Activated naive CD8-positive, alpha-beta T cell treated with anti-CD3 and anti-CD28 coated beads, Interleukin-2, amount 10 ng/mL, durations not matched to agents 7 days and 5 days (primary cell): ENCODE data around the gene APBA2. TPM values are rescaled to one million over a fixed set of nuclear protein-coding genes. Genes with fewer than 3 reads are reported as not detected.

Source experiments
- ATAC-seq: fragments of 150-1000 bp; cut with Tn5 transposase; one replicate; pipeline ENCODE4 v1.10.0; 2021; ENCODE audit warnings: low read depth, moderate library complexity
- POLR2A ChIA-PET: fragments of 350-600 bp; sonication (Branson Sonifier 250); formaldehyde crosslinking; loops from one replicate; lab custom pipeline; 2021; ENCODE audit warnings: antibody characterized with exemption; lab: Charles Lee
- DNase-seq: peaks from one replicate; pipeline ENCODE4 v3.0.0; 2021
- H3K27ac Mint-ChIP-seq: one replicate; pipeline ENCODE4 v1.8.0; 2022; ENCODE audit warnings: mild to moderate bottlenecking, mixed read lengths
- H3K27me3 Mint-ChIP-seq: one replicate; pipeline ENCODE4 v1.8.0; 2022; ENCODE audit warnings: mild to moderate bottlenecking, moderate library complexity, mixed read lengths
- H3K36me3 Mint-ChIP-seq: one replicate; pipeline ENCODE4 v1.8.0; 2021; ENCODE audit warnings: mild to moderate bottlenecking, mixed read lengths
- H3K4me1 Mint-ChIP-seq: one replicate; pipeline ENCODE4 v1.8.0; 2021; ENCODE audit warnings: mixed read lengths
- H3K4me3 Mint-ChIP-seq: one replicate; pipeline ENCODE4 v1.8.0; 2022; ENCODE audit warnings: mild to moderate bottlenecking, moderate library complexity, mixed read lengths
- H3K9me3 Mint-ChIP-seq: one replicate; pipeline ENCODE4 v1.8.0; 2021; ENCODE audit warnings: mixed read lengths
- total RNA-seq, 2 experiments: library from RNA; stranded (reverse); gene quantifications; one replicate each; pipeline ENCODE4 v1.2.3, GENCODE V29; 2021

Gene APBA2
- total RNA-seq, 2 experiments from 2014 or later = 65.1 to 66.0 TPM

DNA sequence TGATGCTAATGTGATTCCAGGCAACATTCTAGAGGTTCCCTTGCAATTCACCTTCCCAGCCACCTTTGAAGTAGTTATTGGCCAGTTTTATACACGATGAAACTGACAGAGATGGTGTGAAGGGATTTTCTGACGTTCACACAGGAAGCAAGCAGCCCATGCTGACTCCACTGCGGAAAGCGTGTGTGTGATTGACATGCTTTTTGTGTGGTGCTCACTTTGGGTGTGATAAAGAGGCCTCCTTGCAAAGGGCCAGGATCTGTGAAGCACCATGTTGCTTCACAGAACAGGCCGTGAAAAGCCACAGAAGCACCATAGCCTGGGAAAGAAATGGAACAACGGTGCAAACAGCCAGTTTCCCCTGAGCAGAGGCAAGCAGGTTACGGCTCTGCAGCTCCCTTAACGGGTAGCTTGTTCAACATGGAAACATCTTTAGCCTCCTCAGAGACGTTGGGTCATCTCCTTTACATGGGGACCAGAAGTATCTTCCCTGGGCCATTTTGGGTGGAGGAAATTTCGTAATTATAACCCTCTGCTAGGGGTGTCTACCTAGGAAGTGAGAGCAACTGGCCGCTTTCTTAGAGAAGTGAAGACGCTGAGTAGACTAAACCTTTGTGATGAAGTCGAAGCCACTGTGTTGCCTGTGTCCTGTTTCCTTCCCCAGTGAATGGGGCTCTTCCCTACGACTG lies 108.5 kb downstream of the APBA2 start:
- H3K9me3 Mint-ChIP-seq = no peaks in the 10 kb centered on the region
- no peak for DNase-seq
- H3K36me3 Mint-ChIP-seq = peaks cover 6% of the 10 kb centered on the region
- H3K27ac Mint-ChIP-seq = peak overlapping the region; percentile 88
- H3K4me3 Mint-ChIP-seq = peak overlapping the region; percentile 51
- no peaks in the 10 kb centered on the region for H3K27me3 Mint-ChIP-seq
- peaks cover 28% of the 10 kb centered on the region for H3K4me1 Mint-ChIP-seq
- POLR2A ChIA-PET = interaction anchor here (1.3 to 1.5 kb wide), 2 partner anchors 9 to 95 kb away, joined by 4 read pairs; no protein-coding TSS in a partner anchor
- ATAC-seq = peak; percentile 58

DNA sequence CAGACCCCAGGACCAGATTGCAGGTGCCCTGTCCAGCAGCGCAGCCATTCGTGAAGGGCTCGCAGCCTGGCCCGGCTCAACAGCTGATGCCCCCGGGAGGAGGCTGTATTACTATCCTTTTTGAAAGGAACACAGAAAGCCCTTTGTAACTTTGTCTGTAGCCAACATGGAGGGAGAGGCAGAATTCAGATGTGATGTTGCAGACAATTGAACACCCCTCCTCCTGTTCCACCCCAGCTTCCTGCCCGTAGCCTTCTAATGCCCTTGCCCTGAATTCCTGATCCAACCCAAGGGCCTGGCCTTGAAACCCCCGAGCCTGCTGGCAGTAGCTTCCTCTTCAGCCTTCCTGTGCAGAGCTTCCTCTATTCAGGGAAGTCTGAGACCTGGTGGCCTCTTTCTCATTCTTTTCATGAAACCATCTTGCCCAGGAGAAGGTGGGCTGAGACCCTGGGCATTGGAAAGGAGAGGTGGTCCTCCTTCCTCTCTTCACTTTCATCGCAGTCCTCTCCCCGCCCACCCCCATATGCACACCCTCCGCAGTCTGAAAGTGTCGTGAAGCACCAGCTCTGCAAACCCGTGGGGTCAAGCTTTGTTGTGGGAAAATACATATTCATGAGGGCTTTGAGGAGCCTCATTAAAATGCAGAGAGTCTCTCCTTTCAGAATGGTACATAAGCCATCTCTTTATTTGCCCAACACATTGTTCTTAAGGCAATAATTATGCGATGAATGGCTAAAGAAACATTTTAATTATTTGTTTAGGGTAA lies 109.2 kb downstream of the APBA2 start:
- ATAC-seq = no peak
- Mint-ChIP-seq H3K4me3 (peak overlapping the region; percentile 51), H3K9me3 (no peaks in the 10 kb centered on the region)

DNA sequence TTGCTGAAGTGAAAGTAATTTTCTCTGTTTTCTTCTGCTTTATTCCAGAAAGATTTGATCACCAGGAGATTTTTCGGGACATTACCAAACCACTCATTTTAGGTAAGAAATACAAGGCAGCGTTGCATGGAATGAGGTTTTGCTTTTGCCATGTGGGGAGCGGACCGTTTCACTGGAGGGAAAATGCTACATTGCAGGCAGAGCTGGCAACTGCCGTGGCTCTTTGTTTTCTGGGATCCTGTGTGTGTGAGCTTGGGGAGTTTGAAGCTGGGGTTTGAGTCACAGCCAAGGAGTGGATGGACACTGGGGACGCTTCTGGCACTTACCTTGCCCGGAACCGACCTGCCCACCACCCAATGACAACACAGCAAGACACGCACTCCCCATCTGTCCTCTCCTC lies 109.9 kb downstream of the APBA2 start:
- peak overlapping the region; percentile 67 for H3K27ac Mint-ChIP-seq
- no peak for ATAC-seq
- H3K9me3 Mint-ChIP-seq = no peaks in the 10 kb centered on the region
- H3K36me3 Mint-ChIP-seq = peaks cover 8% of the 10 kb centered on the region
- H3K4me1 Mint-ChIP-seq = peaks cover 28% of the 10 kb centered on the region
- no peaks in the 10 kb centered on the region for H3K27me3 Mint-ChIP-seq
- no peak for DNase-seq
- H3K4me3 Mint-ChIP-seq = no peak overlapping the region
- POLR2A ChIA-PET = no interaction called here

More for the DNA sequence above, 109.2 kb downstream of the APBA2 start:
- POLR2A ChIA-PET = interaction anchor here (1.3 to 1.5 kb wide), 2 partner anchors 10 to 95 kb away, joined by 4 read pairs; no protein-coding TSS in a partner anchor
- H3K4me1 Mint-ChIP-seq = peaks cover 28% of the 10 kb centered on the region
- H3K27me3 Mint-ChIP-seq = no peaks in the 10 kb centered on the region
- H3K27ac Mint-ChIP-seq = peak overlapping the region; percentile 88
- no peak for DNase-seq
- peaks cover 6% of the 10 kb centered on the region for H3K36me3 Mint-ChIP-seq

DNA sequence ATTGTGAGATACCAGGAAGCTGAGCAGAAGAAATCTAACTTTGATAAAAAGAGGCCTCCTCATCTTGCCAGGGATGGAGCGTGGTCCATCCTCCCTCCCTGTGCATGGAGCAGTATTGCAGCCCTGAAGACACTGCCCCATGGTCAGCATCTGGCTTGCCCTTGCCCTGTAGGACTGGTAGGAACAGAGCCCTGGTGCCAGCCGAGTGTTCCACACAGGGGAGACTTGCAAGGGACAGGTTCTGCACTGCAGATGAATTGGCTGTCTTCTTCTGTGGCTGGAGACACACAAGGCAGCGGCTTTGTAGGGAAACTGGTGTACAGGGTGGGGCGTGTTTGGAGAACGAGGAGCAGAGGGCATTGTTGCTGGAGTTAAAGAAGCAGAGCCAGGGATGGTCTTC lies 110.5 kb downstream of the APBA2 start:
- H3K36me3 Mint-ChIP-seq = peaks cover 8% of the 10 kb centered on the region
- peaks cover 28% of the 10 kb centered on the region for H3K4me1 Mint-ChIP-seq
- H3K9me3 Mint-ChIP-seq = no peaks in the 10 kb centered on the region
- POLR2A ChIA-PET = no interaction called here
- DNase-seq = no peak
- ATAC-seq = no peak
- H3K27ac Mint-ChIP-seq = peak overlapping the region; percentile 67
- H3K27me3 Mint-ChIP-seq = no peaks in the 10 kb centered on the region
- H3K4me3 Mint-ChIP-seq = no peak overlapping the region

DNA sequence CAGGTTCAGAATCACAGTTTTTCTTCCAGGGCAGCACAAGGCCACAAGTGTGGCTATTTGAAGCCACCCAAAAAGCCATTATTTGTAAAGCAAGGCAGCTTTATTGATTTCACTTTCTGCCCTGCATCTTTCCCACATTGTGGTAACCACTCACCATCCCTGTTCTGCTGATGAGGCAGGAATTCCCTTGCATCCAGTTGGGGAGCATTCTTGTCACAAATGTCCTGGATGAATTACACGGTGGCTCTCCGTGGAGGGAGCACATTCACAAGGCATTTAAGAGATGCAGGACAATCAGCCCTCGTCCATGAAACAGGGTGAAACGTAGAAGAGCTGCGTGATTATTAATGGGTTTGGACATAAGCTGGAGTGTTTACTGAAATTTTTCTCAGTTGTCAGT lies 111.2 kb downstream of the APBA2 start:
- peaks cover 28% of the 10 kb centered on the region for H3K4me1 Mint-ChIP-seq

DNA sequence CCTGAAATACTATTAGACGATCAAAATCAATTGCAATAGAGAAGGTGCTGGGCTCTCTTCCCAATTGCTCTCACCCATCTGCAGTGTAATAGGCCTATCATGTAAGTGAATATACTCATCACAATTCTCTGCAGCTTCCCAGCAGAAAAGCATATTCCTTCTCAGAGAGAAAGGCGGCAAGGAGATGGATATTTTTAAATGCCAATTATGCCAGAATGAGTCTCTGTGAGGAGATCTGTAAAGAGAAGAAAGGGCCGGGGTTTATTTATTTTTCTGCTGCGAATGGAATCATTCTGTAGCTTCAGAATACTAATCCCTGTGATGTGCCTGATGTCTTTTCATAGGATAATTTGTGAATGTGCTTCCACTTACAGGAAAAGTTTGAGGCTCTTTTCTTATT lies 112.0 kb downstream of the APBA2 start:
- Mint-ChIP-seq H3K27ac (no peak overlapping the region), H3K4me3 (no peak overlapping the region), H3K9me3 (no peaks in the 10 kb centered on the region), H3K27me3 (no peaks in the 10 kb centered on the region), H3K36me3 (peaks cover 11% of the 10 kb centered on the region), H3K4me1 (peaks cover 32% of the 10 kb centered on the region)
- no peak for DNase-seq
- no peak for ATAC-seq
- POLR2A ChIA-PET = interaction anchor here (0.7 kb wide), 1 partner anchor 21 kb away, joined by 3 read pairs; no protein-coding TSS in a partner anchor

More for the DNA sequence above, 111.2 kb downstream of the APBA2 start:
- no peak for DNase-seq
- H3K36me3 Mint-ChIP-seq = peaks cover 8% of the 10 kb centered on the region
- POLR2A ChIA-PET = no interaction called here
- no peaks in the 10 kb centered on the region for H3K9me3 Mint-ChIP-seq
- H3K27ac Mint-ChIP-seq = no peak overlapping the region
- no peak overlapping the region for H3K4me3 Mint-ChIP-seq
- H3K27me3 Mint-ChIP-seq = no peaks in the 10 kb centered on the region
- ATAC-seq = no peak

DNA sequence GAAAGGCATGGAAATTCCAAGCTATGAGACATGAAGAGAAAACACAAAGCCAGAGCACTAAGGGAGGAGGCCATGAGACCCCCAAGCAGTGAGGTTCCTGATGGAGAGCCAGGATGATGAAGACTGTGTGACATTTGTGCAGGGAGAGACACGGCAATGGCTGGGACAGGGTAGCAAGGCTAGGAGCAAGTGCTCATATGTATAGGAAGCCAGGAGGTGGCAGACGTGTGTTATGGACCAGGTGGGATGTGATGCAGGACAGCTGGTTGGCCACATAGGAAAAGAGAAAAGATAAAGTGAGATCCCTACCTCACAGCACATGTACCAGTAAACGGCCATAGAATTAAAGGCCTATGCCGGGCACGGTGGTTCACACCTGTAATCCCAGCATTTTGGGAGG lies 112.7 kb downstream of the APBA2 start:
- Mint-ChIP-seq H3K4me3 (no peak overlapping the region), H3K27ac (no peak overlapping the region), H3K36me3 (peaks cover 13% of the 10 kb centered on the region), H3K4me1 (peaks cover 33% of the 10 kb centered on the region), H3K27me3 (no peaks in the 10 kb centered on the region), H3K9me3 (no peaks in the 10 kb centered on the region)
- POLR2A ChIA-PET = no interaction called here
- ATAC-seq (no peak), DNase-seq (no peak)

DNA sequence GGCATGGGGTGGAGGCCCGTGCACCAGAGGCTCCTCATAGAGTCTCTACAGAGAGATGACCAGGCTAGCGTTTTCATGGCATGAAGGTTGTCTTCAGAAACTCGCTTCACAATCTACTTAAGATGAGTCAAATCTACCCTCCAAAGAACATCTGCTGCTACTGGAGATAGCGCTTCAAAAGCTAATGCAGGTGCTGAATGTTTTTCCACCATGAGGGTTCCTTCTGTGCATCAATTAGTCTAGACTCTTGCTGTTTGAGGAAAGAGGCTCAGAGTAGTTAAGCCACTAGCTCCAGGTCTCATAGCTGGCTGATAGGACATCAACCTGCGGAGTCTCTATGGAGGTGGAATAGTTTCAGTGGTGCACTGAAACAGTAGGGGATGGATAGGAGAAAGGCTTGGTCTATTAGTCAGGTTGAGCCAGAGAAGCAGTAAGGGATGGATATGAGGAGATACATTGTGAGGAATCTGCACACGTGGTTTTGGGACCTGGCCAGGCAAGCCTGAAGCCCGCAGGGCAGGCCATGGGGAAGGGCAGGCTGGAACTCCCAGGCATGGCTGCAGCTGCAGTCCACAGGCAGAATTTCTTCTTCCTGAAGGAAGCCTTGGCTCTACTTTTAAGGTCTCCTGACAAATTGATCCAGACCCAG lies 117.5 kb downstream of the APBA2 start:
- peak; percentile 17 for ATAC-seq
- DNase-seq = no peak
- Mint-ChIP-seq H3K36me3 (peaks cover 31% of the 10 kb centered on the region), H3K27me3 (no peaks in the 10 kb centered on the region), H3K4me3 (peak overlapping the region; percentile 17), H3K27ac (no peak overlapping the region), H3K4me1 (peaks cover 21% of the 10 kb centered on the region), H3K9me3 (peaks cover 5% of the 10 kb centered on the region)
- POLR2A ChIA-PET = no interaction called here

DNA sequence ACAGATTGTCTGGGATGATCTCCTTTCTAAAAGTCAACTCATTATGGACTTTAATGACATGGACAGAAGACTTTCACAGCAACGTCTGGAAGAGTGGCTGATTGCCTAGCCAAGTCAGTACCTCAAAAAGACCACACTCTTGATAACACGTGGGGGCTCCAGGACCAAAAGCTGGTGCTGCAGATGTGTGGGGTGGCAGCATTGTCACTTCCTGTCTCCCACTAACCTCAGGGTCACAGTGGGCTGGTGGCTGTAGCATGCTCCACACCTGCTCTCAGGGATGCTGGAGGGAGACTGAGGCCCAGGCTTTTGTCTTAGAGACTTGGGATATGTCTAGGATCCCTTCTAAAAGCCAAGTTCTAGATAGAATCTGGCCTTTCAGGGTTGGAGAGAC lies 118.1 kb downstream of the APBA2 start:
- POLR2A ChIA-PET = no interaction called here
- H3K4me1 Mint-ChIP-seq = peaks cover 22% of the 10 kb centered on the region
- peaks cover 28% of the 10 kb centered on the region for H3K36me3 Mint-ChIP-seq
- peaks cover 5% of the 10 kb centered on the region for H3K9me3 Mint-ChIP-seq
- peak overlapping the region; percentile 50 for H3K27ac Mint-ChIP-seq
- H3K4me3 Mint-ChIP-seq = peak overlapping the region; percentile 17
- ATAC-seq (peak; percentile 90), DNase-seq (no peak)
- no peaks in the 10 kb centered on the region for H3K27me3 Mint-ChIP-seq

DNA sequence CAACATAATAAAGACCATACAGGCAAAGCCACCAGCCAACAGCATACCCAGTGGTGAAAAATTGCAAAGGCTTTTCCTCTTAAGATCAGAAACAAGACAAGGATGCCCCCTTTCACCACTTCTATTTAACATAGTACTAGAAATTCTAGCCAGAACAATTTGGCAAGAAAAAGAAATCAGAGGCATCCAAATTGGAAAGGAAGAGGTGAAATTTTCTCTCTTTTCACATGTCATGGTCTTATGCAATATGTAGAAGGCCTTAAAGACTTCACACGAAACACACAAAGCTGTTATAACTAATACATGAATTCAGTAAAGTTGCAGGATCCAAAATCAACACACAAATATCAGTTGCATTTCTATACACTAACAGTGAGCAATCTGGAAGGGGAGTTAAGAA lies 120.2 kb downstream of the APBA2 start:
- H3K27ac Mint-ChIP-seq = peak overlapping the region; percentile 56
- no peak overlapping the region for H3K4me3 Mint-ChIP-seq
- DNase-seq (no peak), ATAC-seq (no peak)
- peaks cover 5% of the 10 kb centered on the region for H3K9me3 Mint-ChIP-seq
- H3K36me3 Mint-ChIP-seq = peaks cover 26% of the 10 kb centered on the region
- peaks cover 24% of the 10 kb centered on the region for H3K4me1 Mint-ChIP-seq
- POLR2A ChIA-PET = no interaction called here
- H3K27me3 Mint-ChIP-seq = no peaks in the 10 kb centered on the region

DNA sequence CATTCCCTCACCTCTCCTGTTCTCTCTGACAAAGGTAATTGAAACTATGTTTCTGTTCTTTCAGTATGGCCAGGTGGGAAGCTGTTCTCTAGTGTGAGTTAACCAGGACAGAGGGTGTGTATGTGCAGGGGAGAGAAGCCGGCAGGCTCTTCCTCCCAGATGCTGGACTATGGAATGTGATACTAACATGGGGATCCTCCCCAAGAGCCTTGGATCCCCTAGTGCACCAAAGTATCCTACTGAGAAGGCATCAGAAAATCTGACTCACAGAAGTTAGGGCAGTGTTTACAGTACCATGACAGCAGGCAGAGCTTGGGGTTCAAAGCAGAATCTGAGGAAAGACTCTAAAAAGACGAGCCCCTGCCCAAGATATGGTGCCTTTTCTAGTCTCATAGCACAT lies 123.1 kb downstream of the APBA2 start:
- Mint-ChIP-seq H3K27ac (no peak overlapping the region), H3K4me3 (no peak overlapping the region), H3K27me3 (no peaks in the 10 kb centered on the region), H3K9me3 (peaks cover 5% of the 10 kb centered on the region), H3K4me1 (peaks cover 17% of the 10 kb centered on the region), H3K36me3 (peaks cover 22% of the 10 kb centered on the region)
- DNase-seq (no peak), ATAC-seq (no peak)
- POLR2A ChIA-PET = no interaction called here

DNA sequence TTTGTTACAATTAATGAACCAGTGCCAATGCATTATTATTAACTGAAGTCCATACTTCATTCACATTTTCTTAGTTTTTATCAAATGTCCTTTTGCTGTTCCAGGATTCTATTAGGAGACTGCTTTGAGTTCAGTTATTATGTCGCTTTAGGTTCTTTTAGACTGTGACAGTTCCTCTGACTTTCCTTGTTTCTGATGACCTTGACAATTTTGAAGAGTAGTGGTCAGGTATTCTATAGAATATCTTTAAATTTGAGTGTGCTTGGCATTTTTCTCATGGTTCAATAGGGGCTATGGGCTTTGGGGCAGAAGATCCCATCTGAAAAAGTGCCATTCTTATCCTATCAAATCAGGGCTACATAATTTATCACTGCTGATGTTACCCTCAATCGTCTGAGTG lies 126.3 kb downstream of the APBA2 start:
- H3K4me1 Mint-ChIP-seq = peaks cover 22% of the 10 kb centered on the region
- POLR2A ChIA-PET = no interaction called here
- no peak overlapping the region for H3K27ac Mint-ChIP-seq

DNA sequence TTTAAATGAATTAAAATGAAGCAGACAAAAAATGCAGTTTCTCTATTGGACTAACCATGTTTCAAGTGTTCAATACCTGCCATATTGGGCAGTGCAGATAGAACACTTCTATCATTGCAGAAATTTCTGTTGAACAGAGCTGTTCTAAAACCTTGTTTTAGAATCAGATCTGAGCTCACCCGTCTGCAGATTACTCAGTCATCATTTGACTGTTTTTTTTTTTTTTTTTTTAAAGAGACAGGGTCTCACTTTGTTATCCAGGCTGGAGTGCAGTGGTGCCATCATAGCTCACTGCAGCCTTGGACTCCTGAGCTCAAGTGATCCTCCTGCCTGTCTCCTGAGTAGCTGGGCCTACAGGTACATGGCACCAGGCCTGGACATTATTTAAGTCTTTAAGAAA lies 128.7 kb downstream of the APBA2 start:
- Mint-ChIP-seq H3K27me3 (no peaks in the 10 kb centered on the region), H3K4me3 (no peak overlapping the region), H3K27ac (no peak overlapping the region), H3K4me1 (peaks cover 25% of the 10 kb centered on the region), H3K36me3 (peaks cover 5% of the 10 kb centered on the region), H3K9me3 (no peaks in the 10 kb centered on the region)
- ATAC-seq = no peak
- POLR2A ChIA-PET = no interaction called here
- DNase-seq = no peak

More for the DNA sequence above, 126.3 kb downstream of the APBA2 start:
- Mint-ChIP-seq H3K27me3 (no peaks in the 10 kb centered on the region), H3K9me3 (no peaks in the 10 kb centered on the region), H3K4me3 (no peak overlapping the region), H3K36me3 (peaks cover 14% of the 10 kb centered on the region)
- ATAC-seq = no peak
- no peak for DNase-seq
